ENCODE measurements around the gene TSPAN9. TPM values are rescaled to one million over a fixed set of nuclear protein-coding genes. Genes with fewer than 3 reads are reported as not detected.

Gene TSPAN9
- total and polyA plus RNA-seq, 10 of the 15 experiments (the other 5 are each of a cell fraction or from before 2014, with no cell fraction given) = 0.03 to 1.0 (median 0.12) TPM; not detected in 5

GRCh38 chr12:3140284-3140683, 63.1 kb downstream of the TSPAN9 start:
- Histone ChIP-seq H3K9me3 (replicated peaks; ENCODE audit: control insufficient read depth, insufficient read depth, low read length) (no peaks in the 10 kb centered on the region), H3K79me2 (ENCODE audit: control insufficient read depth, insufficient read depth, low read length) (no peaks in the 10 kb centered on the region), H3K4me3 (no peak overlapping the region), H3K36me3 (ENCODE audit: control insufficient read depth in 2 of 2, insufficient read depth in 2 of 2, low read length in 1 of 2) (no peaks in the 10 kb centered on the region), H3K4me2 (ENCODE audit: control insufficient read depth, insufficient read depth) (no peak overlapping the region), H3K9ac (ENCODE audit: control insufficient read depth, insufficient read depth, low read length) (no peak overlapping the region), H4K20me1 (ENCODE audit: control insufficient read depth, insufficient read depth) (no peaks in the 10 kb centered on the region), H2AFZ (ENCODE audit: control insufficient read depth, low read depth, low read length) (no peak overlapping the region), H3K27me3 (replicated peaks in 1 of 2; ENCODE audit: control insufficient read depth in 2 of 2, insufficient read depth in 2 of 2, low read length in 1 of 2) (peaks cover 0 to 3% of the 10 kb centered on the region in 2 experiments; a peak in 3 of 4 replicates), H3K27ac (ENCODE audit: control insufficient read depth, insufficient read depth) (no peak overlapping the region), H3K4me1 (ENCODE audit: control insufficient read depth, insufficient read depth, low read length) (no peaks in the 10 kb centered on the region)
- intact Hi-C loops (cut with micrococcal nuclease; ENCODE audit: unreplicated experiment) = no loop called here
- no TSS peak for BruUV-seq (replicated peaks)
- POLR2A ChIA-PET = no interaction called here
- WGBS (ENCODE audit: insufficient coverage, insufficient replicate concordance, low lambda C conversion rate, missing lambda C conversion rate) = 38% methylated on average over 9 of the region's 9 CpGs
- DNase-seq (ENCODE audit: low read depth, low spot score) (no peak), ATAC-seq (no peak), FAIRE-seq (no peak)
- CTCF ChIA-PET = interaction anchor here (1.0 kb wide), 1 partner anchor 135 kb away, joined by 7 read pairs; no protein-coding TSS in a partner anchor
- in situ Hi-C loops (cut with MboI) = no loop called here
- SMC1A ChIA-PET (ENCODE audit: uncharacterized antibody, unreplicated experiment) = no interaction called here
- RAD21 ChIA-PET (ENCODE audit: unreplicated experiment) = interaction anchor here (2.3 kb wide), 1 partner anchor 135 kb away, joined by 8 read pairs; no protein-coding TSS in a partner anchor
- TF ChIP-seq ZNF384 (IDR thresholded peaks at IDR 0.05; ENCODE audit: borderline replicate concordance, low read depth, low read length) (no peak), FOXM1 (IDR thresholded peaks at IDR 0.05; ENCODE audit: low read depth, low read length) (no peak), SPI1 (IDR thresholded peaks at IDR 0.05; ENCODE audit: borderline replicate concordance, insufficient read depth, low read depth, low read length) (no peak), POU2F2 (IDR thresholded peaks at IDR 0.05; ENCODE audit: borderline replicate concordance, low read depth, low read length) (no peak), PML (IDR thresholded peaks at IDR 0.05; ENCODE audit: low read length) (no peak), SUZ12 (IDR thresholded peaks at IDR 0.05; ENCODE audit: unreplicated experiment) (no peak), ASH2L (IDR thresholded peaks at IDR 0.05; ENCODE audit: borderline replicate concordance, low read depth) (no peak), E2F8 (IDR thresholded peaks at IDR 0.05; ENCODE audit: low read depth, partially characterized antibody) (no peak), SMAD1 (IDR thresholded peaks at IDR 0.05; ENCODE audit: low read depth, partially characterized antibody) (no peak), PRDM15 (CRISPR knock-in tag; IDR thresholded peaks at IDR 0.05) (no peak)
- TF ChIP-seq, protein P1, sequence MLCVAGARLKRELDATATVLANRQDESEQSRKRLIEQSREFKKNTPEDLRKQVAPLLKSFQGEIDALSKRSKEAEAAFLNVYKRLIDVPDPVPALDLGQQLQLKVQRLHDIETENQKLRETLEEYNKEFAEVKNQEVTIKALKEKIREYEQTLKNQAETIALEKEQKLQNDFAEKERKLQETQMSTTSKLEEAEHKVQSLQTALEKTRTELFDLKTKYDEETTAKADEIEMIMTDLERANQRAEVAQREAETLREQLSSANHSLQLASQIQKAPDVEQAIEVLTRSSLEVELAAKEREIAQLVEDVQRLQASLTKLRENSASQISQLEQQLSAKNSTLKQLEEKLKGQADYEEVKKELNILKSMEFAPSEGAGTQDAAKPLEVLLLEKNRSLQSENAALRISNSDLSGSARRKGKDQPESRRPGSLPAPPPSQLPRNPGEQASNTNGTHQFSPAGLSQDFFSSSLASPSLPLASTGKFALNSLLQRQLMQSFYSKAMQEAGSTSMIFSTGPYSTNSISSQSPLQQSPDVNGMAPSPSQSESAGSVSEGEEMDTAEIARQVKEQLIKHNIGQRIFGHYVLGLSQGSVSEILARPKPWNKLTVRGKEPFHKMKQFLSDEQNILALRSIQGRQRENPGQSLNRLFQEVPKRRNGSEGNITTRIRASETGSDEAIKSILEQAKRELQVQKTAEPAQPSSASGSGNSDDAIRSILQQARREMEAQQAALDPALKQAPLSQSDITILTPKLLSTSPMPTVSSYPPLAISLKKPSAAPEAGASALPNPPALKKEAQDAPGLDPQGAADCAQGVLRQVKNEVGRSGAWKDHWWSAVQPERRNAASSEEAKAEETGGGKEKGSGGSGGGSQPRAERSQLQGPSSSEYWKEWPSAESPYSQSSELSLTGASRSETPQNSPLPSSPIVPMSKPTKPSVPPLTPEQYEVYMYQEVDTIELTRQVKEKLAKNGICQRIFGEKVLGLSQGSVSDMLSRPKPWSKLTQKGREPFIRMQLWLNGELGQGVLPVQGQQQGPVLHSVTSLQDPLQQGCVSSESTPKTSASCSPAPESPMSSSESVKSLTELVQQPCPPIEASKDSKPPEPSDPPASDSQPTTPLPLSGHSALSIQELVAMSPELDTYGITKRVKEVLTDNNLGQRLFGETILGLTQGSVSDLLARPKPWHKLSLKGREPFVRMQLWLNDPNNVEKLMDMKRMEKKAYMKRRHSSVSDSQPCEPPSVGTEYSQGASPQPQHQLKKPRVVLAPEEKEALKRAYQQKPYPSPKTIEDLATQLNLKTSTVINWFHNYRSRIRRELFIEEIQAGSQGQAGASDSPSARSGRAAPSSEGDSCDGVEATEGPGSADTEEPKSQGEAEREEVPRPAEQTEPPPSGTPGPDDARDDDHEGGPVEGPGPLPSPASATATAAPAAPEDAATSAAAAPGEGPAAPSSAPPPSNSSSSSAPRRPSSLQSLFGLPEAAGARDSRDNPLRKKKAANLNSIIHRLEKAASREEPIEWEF (IDR thresholded peaks at IDR 0.05; ENCODE audit: insufficient replicate concordance, low read depth, low read length) = no peak
